Smooth muscle cell (in vitro differentiated cells): ENCODE results near the gene CNPY1. TPM values are rescaled to one million over a fixed set of nuclear protein-coding genes. Genes with fewer than 3 reads are reported as not detected.

ENCODE experiments used
- DNase-seq: peaks from one replicate; lab custom pipeline; 2025; ENCODE audit not compliant: unreplicated experiment; lab: John Stamatoyannopoulos, UW
- H2AFZ ChIP-seq: fragments of 200-600 bp; sonication (generic); 2 replicates; pipeline ENCODE4 v1.6.0; 2016; ENCODE audit warnings: antibody characterized with exemption, low read depth, mild to moderate bottlenecking
- H3F3A ChIP-seq: fragments of 200-600 bp; sonication (generic); 2 replicates; pipeline ENCODE4 v1.6.0; 2017; ENCODE audit warnings: antibody characterized with exemption, low read depth
- H3K27ac ChIP-seq: fragments of 200-600 bp; sonication (generic); 2 replicates; pipeline ENCODE4 v1.5.1; 2016; ENCODE audit warnings: low read depth, mild to moderate bottlenecking
- H3K27me3 ChIP-seq: fragments of 200-600 bp; sonication (generic); 2 replicates; pipeline ENCODE4 v1.6.1; 2016; ENCODE audit warnings: low read depth, mild to moderate bottlenecking
- H3K36me3 ChIP-seq: fragments of 200-600 bp; sonication (generic); 2 replicates; pipeline ENCODE4 v1.5.1; 2016; ENCODE audit warnings: low read depth
- H3K4me1 ChIP-seq: fragments of 200-600 bp; sonication (generic); 2 replicates; pipeline ENCODE4 v1.5.1; 2016; ENCODE audit warnings: low read depth
- H3K4me2 ChIP-seq: fragments of 200-600 bp; sonication (generic); 2 replicates; pipeline ENCODE4 v1.6.0; 2016; ENCODE audit warnings: mild to moderate bottlenecking
- H3K4me3 ChIP-seq: fragments of 200-600 bp; sonication (generic); 2 replicates; pipeline ENCODE4 v1.5.1; 2016; ENCODE audit warnings: mild to moderate bottlenecking
- H3K79me2 ChIP-seq: fragments of 200-600 bp; sonication (generic); 2 replicates; pipeline ENCODE4 v1.6.0; 2016; ENCODE audit warnings: low read depth, mild to moderate bottlenecking
- H3K9ac ChIP-seq: fragments of 200-600 bp; sonication (generic); 2 replicates; pipeline ENCODE4 v1.6.0; 2016; ENCODE audit warnings: low read depth
- H3K9me3 ChIP-seq: fragments of 200-600 bp; sonication (generic); replicated peaks from 2 replicates; pipeline ENCODE4 v1.5.1; 2016; ENCODE audit warnings: low read depth
- H4K20me1 ChIP-seq: fragments of 200-600 bp; sonication (generic); 2 replicates; pipeline ENCODE4 v1.6.0; 2016; ENCODE audit warnings: low read depth
- WGBS: methylation state at CpG from one replicate; pipeline ENCODE4 v1.1.7; 2016; ENCODE audit warnings: low lambda C conversion rate; 5-methylcytosine and 5-hydroxymethylcytosine counted together
- polyA plus RNA-seq: library from polyadenylated mRNA; unstranded; fragments of >200 nt; fragmentation: Nextera tagmentation; extraction: Ambion mirVana; gene quantifications from 2 replicates; pipeline ENCODE4 v1.2.1, GENCODE V29; 2016
- total RNA-seq: library from RNA; depleted of rRNA; stranded (reverse); fragments of >200 nt; gene quantifications from 2 replicates; pipeline ENCODE4 v1.2.3, GENCODE V29; 2014
- TF ChIP-seq, protein P1 (sequence below): fragments of 200-600 bp; sonication (generic); IDR thresholded peaks from 2 replicates; pipeline ENCODE4 v1.5.1; 2017; ENCODE audit warnings: borderline replicate concordance, mild to moderate bottlenecking, antibody characterized with exemption; ENCODE audit not compliant: insufficient read depth, poor library complexity, severe bottlenecking

The CNPY1 gene
- total and polyA plus RNA-seq, 2 experiments from 2014 or later, result 1.0 TPM; not detected in 1

DNA sequence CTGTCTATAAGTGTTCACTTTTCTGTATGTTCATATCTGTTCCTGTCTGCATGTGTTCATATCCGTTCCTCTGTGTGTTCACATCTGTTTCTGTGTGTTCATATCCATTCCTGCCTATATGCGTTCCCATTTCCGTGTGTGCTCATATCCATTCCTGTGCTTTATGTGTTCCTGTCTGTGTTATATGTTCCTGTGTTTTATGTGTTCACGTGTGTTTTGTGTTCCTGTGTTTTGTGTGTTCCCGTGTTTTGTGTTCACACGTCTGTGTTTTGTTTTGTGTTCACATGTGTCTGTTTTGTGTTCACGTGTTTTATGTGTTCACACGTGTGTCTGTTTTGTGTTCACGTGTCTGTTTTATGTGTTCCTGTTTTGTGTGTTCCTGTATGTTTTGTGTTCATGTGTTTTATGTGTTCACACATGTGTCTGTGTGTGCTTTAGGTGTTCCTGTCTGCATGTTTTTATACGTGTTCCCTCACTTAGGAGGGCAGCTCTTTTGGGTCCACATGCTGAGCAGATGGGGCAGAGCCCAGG is 42.2 kb upstream of the CNPY1 start:
- H3K9ac ChIP-seq, result no peak overlapping the region
- H3K27me3 ChIP-seq, result peaks cover 4% of the 10 kb centered on the region
- no peaks in the 10 kb centered on the region for H3K36me3 ChIP-seq
- H3K4me1 ChIP-seq, result no peaks in the 10 kb centered on the region
- TF ChIP-seq, protein P1, sequence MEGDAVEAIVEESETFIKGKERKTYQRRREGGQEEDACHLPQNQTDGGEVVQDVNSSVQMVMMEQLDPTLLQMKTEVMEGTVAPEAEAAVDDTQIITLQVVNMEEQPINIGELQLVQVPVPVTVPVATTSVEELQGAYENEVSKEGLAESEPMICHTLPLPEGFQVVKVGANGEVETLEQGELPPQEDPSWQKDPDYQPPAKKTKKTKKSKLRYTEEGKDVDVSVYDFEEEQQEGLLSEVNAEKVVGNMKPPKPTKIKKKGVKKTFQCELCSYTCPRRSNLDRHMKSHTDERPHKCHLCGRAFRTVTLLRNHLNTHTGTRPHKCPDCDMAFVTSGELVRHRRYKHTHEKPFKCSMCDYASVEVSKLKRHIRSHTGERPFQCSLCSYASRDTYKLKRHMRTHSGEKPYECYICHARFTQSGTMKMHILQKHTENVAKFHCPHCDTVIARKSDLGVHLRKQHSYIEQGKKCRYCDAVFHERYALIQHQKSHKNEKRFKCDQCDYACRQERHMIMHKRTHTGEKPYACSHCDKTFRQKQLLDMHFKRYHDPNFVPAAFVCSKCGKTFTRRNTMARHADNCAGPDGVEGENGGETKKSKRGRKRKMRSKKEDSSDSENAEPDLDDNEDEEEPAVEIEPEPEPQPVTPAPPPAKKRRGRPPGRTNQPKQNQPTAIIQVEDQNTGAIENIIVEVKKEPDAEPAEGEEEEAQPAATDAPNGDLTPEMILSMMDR, result no peak
- H3F3A ChIP-seq, result no peaks in the 10 kb centered on the region
- H3K4me3 ChIP-seq, result no peak overlapping the region
- H3K79me2 ChIP-seq, result no peaks in the 10 kb centered on the region
- H3K9me3 ChIP-seq, result no peaks in the 10 kb centered on the region
- no peak overlapping the region for H3K4me2 ChIP-seq
- WGBS, result 92% methylated on average over 10 of the region's 10 CpGs
- H2AFZ ChIP-seq, result no peak overlapping the region
- H4K20me1 ChIP-seq, result no peaks in the 10 kb centered on the region
- no peak for DNase-seq
- H3K27ac ChIP-seq, result no peak overlapping the region

DNA sequence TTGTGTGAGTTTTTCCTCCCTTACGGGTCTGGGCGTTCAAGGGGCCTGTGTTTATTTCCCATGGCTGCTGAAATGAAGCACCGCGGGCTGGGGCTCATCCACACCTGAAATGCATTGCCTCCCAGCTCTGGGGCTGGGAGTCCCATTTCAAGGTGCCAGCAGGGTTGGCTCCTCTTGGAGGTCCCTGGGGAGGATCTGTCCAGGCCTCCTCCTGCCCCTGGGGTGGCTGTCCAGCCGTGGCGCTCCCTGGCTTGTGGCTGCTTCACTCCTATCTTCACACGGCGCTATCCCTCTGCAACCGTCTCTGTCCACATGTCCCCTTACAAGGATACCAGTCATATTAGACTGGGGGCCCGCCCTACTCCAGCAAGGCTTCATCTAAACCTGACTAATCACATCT is 41.1 kb upstream of the CNPY1 start:
- WGBS, result 91% methylated on average over 10 of the region's 10 CpGs

DNA sequence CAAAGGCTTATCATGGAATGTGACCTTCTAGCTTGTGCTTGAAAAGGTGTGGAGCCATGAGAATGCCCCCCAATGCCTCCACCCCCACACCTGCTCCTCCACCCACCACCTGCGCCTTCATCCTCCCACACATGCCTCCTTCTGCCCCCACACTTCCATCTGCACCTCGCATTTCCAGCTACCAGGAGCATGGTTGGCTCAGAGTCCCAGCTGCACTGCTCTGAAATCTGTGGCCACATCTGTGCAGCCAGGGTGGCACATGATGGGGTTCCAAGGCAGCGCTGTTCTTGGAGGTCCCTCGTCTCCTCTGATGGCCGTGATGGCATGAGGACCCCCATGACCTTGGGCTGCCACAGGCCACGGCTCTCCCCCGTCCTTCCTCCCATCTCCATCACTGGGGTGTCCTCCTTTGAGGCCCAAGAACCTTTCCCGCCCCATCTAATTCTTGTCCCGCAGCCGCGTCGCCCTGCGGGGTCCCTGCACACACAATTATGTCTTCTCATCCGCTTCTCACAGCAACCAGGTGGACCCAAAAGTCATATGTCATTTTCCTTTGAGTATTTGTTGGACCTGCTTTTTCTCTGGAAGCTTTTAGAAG is 40.6 kb upstream of the CNPY1 start:
- no peak overlapping the region for H3K27ac ChIP-seq
- no peaks in the 10 kb centered on the region for H3K9me3 ChIP-seq
- H3K9ac ChIP-seq, result no peak overlapping the region
- H4K20me1 ChIP-seq, result no peaks in the 10 kb centered on the region
- 93% methylated on average over 14 of the region's 14 CpGs for WGBS
- H3K4me3 ChIP-seq, result no peak overlapping the region
- H3K79me2 ChIP-seq, result no peaks in the 10 kb centered on the region
- H3K27me3 ChIP-seq, result peaks cover 12% of the 10 kb centered on the region
- H3K4me2 ChIP-seq, result no peak overlapping the region
- no peak for DNase-seq
- H2AFZ ChIP-seq, result no peak overlapping the region
- no peaks in the 10 kb centered on the region for H3F3A ChIP-seq
- TF ChIP-seq, protein P1, result no peak
- H3K36me3 ChIP-seq, result no peaks in the 10 kb centered on the region
- H3K4me1 ChIP-seq, result no peaks in the 10 kb centered on the region

More for the DNA sequence above, 41.1 kb upstream of the CNPY1 start:
- H3K27me3 ChIP-seq, result peaks cover 7% of the 10 kb centered on the region
- no peak for DNase-seq
- H3K79me2 ChIP-seq, result no peaks in the 10 kb centered on the region
- TF ChIP-seq, protein P1, result no peak
- no peaks in the 10 kb centered on the region for H3K4me1 ChIP-seq
- no peak overlapping the region for H2AFZ ChIP-seq
- no peaks in the 10 kb centered on the region for H3K36me3 ChIP-seq
- H3K9me3 ChIP-seq, result no peaks in the 10 kb centered on the region
- H3F3A ChIP-seq, result no peaks in the 10 kb centered on the region
- no peak overlapping the region for H3K4me2 ChIP-seq
- H3K4me3 ChIP-seq, result no peak overlapping the region
- no peaks in the 10 kb centered on the region for H4K20me1 ChIP-seq
- H3K27ac ChIP-seq, result no peak overlapping the region
- H3K9ac ChIP-seq, result no peak overlapping the region

DNA sequence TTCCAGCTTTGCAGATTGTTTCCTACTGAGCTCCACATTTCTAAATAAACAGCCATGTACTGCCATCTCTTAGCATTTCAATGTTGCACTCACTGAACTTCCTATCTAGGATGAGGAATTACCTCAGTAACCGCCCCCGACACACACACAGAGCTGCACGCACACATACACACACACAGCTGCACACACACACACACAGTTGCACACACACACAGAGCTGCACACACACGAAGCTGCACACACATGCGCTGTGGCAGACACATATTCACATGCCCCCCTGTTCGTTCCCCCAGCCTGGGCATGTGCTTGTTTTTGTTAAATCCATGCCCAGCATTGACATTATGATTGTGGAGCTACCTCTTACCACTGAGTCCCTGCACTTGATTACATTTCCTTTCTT is 39.6 kb upstream of the CNPY1 start:
- H2AFZ ChIP-seq, result no peak overlapping the region
- TF ChIP-seq, protein P1, result no peak
- H3K9ac ChIP-seq, result no peak overlapping the region
- no peaks in the 10 kb centered on the region for H3K4me1 ChIP-seq
- H4K20me1 ChIP-seq, result no peaks in the 10 kb centered on the region
- H3K27ac ChIP-seq, result no peak overlapping the region
- H3K9me3 ChIP-seq, result no peaks in the 10 kb centered on the region
- H3K36me3 ChIP-seq, result no peaks in the 10 kb centered on the region
- H3K27me3 ChIP-seq, result peaks cover 12% of the 10 kb centered on the region
- no peaks in the 10 kb centered on the region for H3F3A ChIP-seq
- no peak overlapping the region for H3K4me2 ChIP-seq
- 88% methylated on average over 6 of the region's 6 CpGs for WGBS
- H3K4me3 ChIP-seq, result no peak overlapping the region
- no peaks in the 10 kb centered on the region for H3K79me2 ChIP-seq
- DNase-seq, result no peak
